ENCODE measurements around the gene CUL1.
"Not testable (repeated sequence)": the region's sequence is repeated elsewhere in the genome, so short reads cannot be mapped to it uniquely, and the experiment has no call there.

The CUL1 gene

DNA sequence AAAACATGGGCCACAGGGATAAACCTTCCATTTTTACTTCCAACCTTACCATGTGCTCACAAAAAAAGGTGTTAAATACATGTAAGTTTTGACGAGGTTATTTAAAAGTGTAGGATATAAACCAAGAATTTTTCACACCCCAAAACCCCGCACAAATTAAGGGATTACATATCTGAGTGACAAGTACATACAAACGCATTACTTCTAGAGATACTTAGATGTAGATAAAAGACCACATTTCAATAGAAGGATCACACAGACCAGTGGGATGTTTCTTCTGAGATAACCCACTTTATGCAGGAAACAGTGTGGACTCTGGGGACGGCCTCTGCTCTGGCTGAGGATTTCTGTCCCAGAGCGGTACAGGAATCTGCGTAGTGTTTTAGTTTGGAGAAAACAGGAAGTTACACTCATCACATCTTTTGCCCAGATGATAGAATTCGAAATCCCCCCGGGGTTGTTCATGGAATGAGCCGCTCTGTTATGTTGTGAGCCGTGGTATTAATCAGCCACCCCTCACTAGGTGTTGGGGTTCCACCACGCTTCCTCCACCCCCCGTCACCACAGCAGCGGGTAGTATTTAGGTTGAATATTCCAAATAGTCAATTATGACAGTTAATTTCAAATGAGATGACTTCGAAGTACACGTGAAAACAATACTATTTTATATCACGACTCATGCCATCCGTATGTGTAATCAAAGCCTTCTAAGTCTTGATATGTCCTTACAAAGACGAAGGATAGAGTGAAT, 1.3 kb upstream of the CUL1 start:
- DNase-seq: peak; percentile 28 to 48

DNA sequence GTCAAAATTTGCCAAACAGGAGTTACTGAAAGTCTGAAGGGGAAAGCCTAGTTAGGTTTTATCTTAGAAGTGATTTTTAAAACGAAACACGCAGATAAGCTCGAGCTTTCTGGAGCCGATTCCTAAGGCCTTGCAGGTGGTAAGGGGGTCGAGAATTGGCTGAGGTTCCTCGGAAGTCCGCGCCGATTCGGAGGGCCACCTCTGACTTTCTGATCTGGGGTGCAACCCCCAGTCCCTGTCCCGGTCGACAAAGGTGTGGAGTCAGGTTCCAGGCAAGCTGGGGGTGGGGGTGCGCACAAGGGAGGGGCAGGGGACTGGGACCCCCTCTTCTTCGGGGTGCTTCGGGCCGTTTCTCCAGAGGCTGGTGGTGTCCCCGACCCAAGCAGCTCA, 701 bp upstream of the CUL1 start:
- peak in 1 of 2 donors; percentile 27 for DNase-seq

DNA sequence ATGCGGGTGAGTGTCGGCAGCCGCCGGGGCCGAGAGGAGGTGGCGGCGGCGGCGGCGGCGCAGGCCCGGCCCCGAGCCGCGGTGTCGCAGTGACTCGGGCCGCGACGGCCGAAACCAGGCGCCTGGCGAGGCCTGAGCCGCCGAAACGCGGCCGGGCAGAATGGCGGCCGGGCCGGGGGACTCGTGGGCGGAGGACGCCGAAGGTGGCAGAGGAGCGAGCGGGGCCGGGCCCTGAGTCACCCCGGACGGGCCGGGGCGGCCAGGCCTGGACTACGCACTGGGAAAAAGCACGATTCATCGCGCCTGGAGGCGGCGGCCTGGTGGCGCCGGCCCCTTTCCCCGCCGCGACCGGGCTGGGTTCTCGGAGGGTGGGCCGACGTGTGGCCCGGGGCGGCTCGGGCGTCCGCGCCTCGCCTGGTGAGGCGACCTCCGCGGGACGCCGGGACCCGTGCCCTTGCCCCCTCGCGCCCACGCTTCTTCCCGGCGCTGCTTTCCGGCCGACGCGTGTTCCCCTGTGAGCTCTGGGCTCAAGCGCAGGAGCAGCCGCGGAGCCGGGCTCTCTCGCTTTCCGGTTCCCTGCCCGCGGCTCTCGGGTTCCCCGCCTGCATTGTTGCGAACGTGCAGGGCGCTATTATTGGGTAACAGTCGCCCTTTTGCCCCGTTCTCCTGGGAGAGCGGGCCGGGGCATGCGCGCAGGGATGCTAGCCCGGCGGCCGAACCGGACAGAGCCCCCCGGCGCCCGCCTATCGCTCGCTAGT, 500 bp downstream of the CUL1 start:
- DNase-seq: peak; percentile 48 to 57

DNA sequence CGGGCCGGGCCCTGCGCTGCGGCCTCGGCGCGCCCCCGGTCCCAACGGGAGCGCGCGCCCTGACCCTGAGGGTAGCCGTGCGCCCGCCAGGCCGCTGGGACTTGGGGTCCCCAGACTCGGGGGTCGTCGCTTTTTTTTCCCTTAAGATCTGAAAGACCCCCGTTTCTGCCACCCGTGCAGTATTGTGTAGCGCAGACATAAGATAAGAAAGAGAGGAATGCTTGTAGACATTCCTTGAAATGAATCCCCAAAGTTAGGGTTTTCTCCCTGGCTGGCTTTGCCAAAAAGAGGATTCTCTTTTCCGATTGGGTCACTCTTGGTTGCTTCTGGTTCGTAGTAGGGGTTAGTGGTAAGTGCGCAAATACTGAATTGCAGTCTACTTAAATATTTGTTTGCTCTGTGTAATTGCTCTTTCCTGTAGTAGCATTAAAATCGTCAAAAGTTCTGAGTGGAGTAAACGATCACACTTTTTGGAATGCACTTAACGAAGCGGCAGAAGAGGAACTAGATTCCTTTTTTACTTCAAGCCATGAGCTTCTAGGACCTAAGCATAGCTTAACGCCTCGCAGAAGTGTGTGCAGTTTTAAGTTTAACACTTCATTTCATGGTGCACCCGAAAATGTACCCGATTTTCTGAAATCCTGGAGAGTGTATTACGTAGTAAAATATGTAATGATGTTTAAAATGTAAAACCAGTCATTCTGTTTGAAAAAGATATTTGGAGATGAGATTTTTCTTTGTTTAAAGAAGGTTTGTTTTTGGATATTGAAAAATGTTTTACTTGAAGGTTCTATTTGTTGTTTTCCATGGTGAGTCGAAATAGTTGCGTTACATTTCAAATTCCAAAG, 1.3 kb downstream of the CUL1 start:
- DNase-seq: peak in 1 of 2 donors; percentile 16

DNA sequence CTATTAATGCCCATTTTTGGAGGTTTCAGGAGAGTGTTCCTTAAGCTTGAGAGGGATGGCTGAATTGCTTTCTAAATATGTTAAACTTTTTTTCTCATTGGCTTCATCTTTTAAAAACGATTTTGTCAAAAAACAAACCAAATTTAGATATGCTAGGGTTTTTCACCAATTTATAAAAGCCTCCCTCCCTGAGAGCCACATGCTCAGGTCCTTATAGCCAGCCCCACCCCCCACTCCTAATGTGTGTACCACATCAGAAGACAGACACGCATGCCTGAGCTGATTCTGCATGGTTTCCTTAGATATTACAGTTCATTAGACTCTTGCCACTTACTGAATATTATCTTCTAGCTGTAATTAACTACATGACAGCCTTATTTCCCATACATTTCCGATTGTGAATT, 2.0 kb downstream of the CUL1 start:
- peak; percentile 36 to 46 for DNase-seq

DNA sequence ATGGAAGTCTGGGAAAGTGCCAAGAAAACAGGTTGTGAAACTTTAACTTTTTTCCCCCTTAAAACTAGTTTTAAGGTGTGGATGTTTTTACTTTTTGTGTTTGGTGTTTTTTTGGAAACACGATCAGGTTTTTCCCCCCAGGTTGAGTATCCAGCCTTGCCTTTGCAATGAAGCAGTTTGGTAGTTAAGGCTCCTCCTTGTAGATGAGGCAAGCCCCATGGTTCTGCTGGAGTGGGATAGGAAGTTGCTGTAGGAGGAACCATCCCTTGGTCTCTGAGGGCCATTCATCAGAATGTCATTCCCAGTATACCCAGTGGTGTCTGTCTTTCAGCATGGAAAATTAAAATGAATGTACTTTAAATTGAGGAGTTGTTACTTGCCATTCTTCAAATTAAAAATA, 2.7 kb downstream of the CUL1 start:
- no peak for DNase-seq

DNA sequence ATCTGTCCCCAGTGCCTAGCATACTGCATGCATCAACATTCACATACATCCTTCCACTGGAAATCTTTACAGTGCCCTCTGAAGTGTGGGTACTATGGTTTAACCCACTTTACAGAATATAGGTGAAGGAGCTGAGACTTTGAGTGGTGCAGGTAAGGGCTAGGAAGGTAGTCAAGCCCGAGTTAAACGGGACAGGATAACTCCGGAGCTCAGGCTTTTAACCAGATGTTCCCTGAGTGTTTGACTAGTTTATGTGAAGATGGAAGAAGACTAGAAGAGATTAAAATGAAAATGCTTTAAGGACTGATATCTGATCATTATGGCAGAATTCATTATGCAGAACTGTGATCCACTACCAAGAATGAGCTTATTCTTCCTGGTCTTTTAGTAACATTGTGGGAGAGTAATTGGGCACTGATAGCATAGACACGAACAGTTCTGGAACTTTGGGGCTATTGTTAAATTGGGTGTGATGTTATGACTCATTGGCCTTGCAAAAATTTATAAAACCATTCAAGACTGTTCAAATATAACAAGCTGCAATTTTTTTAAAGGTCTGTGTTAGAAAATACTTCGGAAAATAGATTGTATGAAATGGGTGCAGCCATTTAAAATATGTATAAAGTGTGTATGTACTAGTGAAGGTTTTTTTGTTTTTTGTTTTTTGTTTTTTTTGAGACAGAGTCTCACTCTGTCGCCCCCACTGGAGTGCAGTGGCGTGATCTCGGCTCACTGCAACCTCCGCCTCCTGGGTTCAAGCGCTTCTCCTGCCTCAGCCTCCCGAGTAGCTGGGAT, 4.4 kb downstream of the CUL1 start:
- no peak for DNase-seq

DNA sequence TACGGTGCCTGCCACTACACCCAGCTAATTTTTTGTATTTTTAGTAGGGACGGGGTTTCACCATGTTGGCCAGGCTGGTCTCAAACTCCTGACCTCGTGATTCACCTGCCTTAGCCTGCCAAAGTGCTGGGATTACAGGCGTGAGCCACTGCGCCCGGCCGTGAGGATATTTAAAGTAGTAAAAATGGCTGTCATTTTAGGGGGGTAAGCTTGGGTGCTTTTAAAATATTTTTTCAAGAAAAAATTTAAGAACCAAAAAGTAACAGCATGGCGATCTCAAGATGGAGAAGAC, 4.9 kb downstream of the CUL1 start:
- not testable (repeated sequence) for DNase-seq

DNA sequence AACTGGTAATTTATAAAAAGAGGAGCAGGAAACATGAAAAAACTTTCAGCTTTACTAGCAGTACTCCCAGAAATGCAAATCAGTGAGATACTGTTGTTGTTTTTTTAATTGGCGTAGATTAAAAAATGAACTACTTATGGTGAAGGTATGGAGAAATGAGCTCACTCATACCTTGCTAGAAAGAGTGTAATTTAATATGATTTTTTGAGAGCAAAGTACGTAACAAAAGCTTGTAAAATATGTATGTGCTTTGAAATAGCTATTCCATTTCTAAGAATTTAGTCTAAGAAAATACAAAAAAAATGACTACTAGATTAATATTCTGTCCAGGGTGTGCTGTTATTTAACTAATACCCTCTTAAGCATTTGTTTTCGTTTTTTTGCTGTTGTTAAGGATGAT, 5.5 kb downstream of the CUL1 start:
- DNase-seq: no peak

DNA sequence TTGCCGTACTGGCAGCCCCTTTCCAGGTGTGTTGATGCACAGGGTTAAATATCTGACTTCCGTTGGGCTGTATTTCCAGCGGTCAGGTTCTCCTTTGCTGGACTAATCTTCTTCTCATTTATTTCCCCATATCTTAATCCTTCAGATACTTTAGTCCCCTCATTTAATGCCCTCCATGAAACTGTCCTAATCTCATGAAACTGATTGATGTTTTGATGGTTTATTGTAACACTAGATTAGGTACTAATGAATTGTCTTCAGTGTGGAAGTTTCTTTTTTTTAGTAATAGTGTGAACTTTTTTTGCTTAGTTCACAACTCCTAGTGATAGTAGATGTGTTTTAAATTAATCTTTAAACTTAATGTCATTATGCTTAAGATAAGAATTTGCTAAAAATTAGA, 6.3 kb downstream of the CUL1 start:
- no peak for DNase-seq

DNA sequence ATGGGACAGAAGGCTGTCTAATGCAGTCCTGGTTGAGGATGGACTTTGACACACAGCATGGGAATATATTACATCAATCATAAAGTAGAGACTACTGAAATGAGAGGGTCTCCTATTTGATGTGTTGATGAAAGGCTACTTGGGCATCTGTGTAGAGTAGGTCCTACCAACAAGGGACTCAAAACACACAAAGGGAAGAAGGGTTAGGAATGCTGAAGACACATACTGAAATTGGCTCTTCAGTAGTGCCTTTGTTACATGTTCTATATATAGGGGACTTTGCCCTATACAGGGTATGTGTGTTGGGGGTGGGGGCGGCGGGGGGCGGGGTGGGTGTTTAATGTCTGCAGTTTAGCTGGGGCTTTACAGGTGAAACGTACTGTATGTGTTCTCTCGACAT, 7.7 kb downstream of the CUL1 start:
- no peak for DNase-seq

DNA sequence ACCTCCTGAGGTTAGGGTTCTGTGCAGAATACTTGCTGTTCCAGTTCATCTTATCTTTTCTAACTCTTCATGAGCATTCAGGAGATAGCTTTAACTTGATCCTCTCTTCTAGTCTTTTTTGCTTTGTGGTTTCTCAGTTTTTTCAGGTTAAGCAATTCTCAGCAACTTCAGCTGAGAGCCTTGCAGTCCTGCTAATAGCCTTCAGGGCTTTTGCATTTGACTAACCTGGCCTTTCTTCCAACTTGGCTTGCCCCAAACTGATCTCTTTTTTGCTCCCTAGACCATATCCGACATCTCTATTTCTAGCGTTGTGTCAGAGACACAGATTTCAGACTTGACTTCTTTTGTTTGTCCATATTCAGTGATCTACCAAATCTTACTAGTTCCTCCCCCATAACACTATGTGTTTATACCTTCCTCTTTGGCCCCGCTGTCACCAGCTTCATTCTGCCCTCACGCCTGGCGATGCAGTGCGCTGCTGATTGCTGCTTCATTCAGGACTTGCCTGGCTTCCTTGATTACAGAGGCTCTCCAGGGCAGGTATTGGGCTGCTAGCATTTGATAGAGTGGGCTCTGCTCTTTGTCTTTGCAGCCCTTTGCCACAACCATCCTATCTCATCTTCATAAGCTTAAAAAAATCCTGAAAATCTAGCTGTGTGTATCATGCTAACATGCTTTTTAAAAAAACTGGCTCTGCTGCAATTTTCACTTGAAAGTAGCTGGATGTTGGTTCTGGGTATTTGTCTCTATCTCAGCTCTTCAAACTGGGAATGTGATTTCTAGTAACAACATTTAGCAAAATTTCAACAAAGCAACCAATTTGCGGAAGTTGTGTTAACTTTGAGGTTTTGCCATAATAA, 9.6 kb downstream of the CUL1 start:
- no peak for DNase-seq

DNA sequence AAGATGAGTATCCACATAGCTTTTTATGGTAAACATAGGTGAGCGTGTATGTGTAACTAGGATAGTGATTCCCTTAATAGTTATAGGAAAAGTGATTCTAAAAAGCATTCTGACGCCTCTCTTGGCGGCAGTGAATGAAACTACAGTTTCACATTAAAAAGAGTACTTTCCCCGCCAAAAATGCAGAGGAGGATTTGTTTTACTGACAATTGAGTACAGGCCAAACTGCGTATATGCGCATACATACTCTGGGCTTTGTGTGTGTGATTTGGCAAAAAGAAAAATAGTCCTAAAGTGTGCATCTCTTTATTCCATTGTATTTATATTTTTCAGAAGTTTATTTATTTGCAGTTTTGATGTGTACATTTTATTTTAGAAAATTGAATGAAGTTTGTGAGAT, 10.3 kb downstream of the CUL1 start:
- no peak for DNase-seq

DNA sequence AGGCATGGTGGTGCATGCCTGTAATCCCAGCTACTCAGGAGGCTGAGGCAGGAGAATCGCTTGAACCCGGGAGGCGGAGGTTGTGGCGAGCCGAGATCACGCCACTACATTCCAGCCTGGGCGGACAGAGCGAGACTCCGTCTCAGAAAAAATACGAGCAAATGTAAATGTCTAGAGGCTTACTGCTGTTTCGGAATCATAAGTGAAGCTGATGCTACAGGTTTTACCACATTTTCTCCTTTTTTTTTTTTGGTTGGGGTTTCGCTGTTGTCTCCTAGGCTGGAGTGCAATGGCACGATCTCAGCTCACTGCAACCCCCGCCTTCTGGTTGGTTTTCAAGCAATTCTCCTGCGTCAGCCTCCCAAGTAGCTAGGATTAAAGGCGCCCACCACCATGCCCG, 11.7 kb downstream of the CUL1 start:
- not testable (repeated sequence) for DNase-seq

DNA sequence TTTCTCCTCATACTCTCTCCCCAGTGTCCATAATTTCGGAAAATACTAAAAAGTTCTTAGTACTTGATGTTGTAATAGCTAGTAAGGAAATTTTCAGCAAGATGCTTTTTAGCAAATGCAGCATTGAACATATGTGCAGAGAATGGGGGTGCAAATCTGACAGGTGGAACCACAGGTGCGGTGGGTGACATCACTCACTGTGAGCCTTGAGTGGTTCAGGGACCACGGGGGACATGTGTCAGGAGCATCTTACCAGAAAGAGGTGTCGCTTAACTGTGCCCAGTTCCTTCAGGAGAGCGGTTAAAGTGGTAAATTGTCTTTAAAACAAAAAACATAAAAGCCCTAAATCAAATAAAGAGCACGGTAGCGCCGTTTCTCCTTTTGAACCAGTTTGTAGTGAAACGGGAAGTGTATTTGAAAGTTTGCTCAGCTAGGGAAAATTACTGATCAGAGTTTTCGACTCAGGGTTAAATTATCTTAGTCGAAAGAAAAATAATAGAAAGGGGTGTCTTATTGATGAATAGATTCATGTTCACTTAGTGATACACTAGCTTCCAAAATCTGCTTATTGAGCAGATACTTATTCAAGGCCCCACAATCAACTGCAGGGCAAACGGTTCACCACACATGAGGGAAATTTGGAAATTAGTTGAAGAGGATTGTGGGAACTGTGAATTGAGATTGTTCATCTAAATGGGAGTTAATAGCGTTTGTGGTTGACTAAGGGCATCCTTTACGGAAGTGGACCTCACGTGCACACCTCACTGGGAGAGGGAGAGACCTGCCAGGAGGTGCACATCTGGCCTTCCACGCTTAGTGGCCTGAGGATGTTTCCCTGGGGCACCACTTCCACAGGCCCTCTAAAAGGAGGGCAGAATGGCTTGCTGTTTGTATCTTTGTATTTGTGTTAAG, 12.7 kb downstream of the CUL1 start:
- no peak for DNase-seq

DNA sequence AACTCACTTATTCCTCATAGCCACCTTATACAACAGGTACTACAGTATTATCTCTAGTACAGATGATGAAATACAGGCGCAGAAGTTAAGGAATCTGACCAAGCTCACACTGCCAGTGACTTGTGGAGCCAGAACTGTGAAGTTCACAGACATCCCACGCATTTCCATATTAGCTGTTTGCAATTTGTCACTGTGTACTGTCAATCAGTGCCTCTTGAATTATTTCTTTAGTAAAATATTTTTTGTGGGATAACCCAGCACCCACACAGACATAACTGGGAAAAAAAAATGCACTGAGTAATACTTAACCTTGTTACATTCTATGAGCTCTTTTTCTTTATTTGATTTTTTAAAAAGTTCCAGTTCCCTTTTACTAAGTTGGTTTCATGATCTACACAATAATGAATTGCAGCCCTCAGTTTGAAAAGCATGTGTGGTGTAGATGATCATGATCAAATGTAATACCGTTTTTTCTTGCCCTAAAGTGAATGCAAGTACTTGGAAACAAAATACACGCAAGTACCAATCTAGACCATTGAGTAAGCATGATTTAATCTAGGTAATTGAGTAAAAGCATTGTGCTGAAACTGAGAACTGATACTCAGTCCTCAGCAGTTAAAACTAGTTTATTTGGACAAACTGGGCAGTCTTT, 14.1 kb downstream of the CUL1 start:
- no peak for DNase-seq

DNA sequence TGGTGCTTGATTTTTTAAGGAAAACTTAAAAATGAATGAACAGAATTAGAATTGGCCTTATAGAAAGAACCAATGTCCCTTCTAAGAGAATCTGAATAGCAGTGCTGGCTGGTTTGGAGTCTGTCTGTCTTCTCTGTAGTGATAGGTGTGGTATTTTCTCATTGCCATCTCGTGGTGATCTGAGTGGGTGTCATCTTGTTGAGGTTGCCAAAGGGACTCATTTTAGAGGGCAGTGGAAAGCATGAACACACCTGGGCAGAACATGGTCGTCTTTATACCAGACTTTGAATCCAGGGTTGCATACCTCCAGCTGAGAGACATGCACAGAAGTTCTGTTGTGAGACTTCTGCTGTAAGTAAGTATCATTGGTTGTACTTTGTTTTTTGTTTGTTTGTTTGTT, 15.8 kb downstream of the CUL1 start:
- no peak for DNase-seq

DNA sequence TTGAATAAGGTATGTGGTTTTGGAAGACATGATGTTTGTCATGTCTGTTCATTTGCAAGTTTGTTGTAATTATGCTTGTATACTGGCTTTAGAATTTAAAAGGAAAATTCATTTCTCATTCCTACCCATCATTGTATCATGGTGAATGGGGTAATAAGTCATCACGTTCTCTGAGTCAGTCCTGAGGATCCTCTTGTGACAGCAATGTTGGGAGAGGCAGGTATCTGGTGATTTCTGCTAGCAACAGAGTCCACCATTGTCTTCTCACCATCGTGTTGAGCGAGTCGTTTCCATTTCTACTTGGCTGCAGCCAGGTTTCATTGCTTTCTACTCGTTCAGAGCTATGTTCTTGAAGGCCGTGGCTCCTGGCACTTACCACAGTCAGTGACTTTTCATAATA, 16.3 kb downstream of the CUL1 start:
- DNase-seq: no peak

DNA sequence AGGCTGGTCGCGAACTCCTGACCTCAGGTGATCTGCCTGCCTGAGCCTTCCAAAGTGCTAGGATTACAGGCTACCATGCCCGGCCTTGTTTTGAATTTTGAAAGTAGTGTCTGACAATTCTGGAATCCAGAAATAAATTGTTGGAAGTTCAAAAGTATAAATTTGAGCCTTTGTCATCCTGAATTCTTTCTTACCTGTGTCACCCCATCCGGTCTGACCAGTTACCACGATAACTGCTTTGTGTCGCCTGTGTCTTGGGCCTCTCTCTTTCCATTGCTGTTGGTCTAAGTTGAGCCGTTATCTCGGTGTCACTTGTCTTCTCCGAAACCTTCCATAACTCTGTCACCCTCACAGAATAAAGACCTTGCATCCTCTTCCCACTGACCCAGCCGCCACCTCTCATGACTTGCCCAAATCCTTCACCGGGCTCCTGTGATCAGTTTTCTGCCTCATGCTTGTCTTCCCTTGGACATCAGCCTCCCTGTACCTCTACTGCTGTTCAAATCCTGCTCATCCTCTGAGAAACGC, 18.6 kb downstream of the CUL1 start:
- DNase-seq: no peak

DNA sequence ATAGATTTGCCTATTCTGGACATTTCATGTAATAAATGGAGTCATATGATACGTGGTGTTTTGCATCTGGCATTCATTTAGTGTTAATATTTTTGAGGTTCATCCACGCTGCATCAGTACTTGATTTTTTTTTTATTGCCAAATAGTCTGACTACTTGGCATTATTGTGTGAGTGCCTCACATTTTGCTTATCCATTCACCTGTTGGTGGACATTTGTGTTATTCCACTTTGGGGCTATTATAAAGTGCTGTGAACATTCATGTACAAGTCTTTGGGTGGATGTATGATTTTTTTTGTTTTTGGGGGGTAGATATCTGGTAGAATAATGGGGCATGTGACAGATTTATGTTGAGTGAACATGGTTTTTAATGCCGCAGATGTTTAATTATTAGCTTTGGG, 19.7 kb downstream of the CUL1 start:
- DNase-seq: no peak

All from CD4-positive, alpha-beta T cell treated with Interleukin-1 beta for 1 hour (primary cell).